ENCODE data around the gene FCN3. TPM values are rescaled to one million over a fixed set of nuclear protein-coding genes. Genes with fewer than 3 reads are reported as not detected.
A peak's percentile ranks its signal among the peaks of the same experiment; 100 is the strongest.

FCN3 gene
- total and polyA plus RNA-seq, 9 of the 15 experiments (the other 6 are each of a cell fraction or from before 2014, with no cell fraction given) = 0.49 TPM; not detected in 8

DNA sequence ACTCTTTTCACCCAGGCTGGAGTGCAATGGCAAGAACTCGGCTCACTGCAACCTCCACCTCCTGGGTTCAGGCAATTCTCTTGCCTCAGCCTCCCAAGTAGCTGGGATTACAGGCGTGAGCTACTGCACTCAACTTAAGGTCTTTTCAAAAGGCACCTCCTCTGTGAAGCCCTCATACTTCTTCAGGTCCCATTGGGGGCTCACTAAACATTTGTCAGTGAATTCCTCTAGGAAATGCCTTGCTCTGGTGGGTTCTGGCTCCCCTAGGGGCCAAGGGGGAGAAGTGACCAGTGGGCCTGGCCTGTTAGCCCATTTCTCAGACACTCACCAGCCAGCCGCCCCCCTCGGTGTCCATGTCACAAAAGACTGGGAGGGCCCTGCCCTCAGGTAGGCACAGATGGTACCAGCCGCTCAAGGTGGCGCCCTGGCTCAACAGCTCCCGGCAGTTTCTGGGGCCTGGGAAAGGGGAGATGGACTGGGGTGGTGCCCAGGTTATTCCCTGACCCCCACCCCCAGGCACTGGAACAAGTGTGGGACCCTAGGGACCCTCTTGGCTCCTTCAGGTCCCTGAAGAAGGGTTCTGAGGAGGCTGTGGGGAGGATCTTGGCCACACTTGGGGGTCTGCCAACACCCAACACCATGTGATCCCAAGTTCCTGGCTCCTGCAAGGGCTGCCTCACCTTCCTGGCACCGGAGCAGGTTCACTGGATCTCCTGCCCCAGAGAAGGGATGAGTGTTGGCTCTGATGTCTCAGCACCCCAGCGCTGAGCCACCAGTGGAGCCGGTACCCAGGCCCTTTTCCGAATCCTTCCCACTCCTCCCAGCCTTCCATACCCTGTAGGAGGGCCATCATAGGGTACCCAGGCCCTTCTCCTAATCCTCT is 1.6 kb downstream of the FCN3 start:
- H3K36me3 ChIP-seq (ENCODE audit: control insufficient read depth, insufficient read depth, low read length) = no peaks in the 10 kb centered on the region
- H3K4me3 ChIP-seq = no peak overlapping the region
- no peaks in the 10 kb centered on the region for H3K9me3 ChIP-seq (replicated peaks; ENCODE audit: control insufficient read depth, insufficient read depth, low read depth, low read length)
- ATAC-seq (peak; percentile 87), FAIRE-seq (no peak), DNase-seq (ENCODE audit: extremely low read depth in 1 of 4, low spot score in 3 of 4) (peak; percentile 71 to 78 (median 72))
- H3K79me2 ChIP-seq (ENCODE audit: control insufficient read depth, insufficient read depth, low read length) = no peaks in the 10 kb centered on the region
- peak overlapping the region; percentile 77 for H2AFZ ChIP-seq (ENCODE audit: low read depth, low read length)
- H3K9me1 ChIP-seq (ENCODE audit: control insufficient read depth, insufficient read depth, low read length) = no peaks in the 10 kb centered on the region
- H3K4me2 ChIP-seq (ENCODE audit: insufficient read depth, low read length) = peak overlapping the region; percentile 17; the same call in 1 of the 2 replicates
- 0 out of 4 replicates have a peak overlapping the region, but pooled peaks of 1 of the 2 experiments have one; percentile 24 for H3K9ac ChIP-seq (ENCODE audit: insufficient read depth in 1 of 2, low read depth in 2 of 2, low read length in 2 of 2)
- H3K27ac ChIP-seq (ENCODE audit: extremely low read depth, low read depth, low read length) = no peak overlapping the region
- no peaks in the 10 kb centered on the region for H3K27me3 ChIP-seq (ENCODE audit: control insufficient read depth in 2 of 2, insufficient read depth in 2 of 2, low read length in 2 of 2)
- ChIA-PET POLR2A (interaction anchor here (0.6 to 0.8 kb wide), 2 partner anchors 10 to 333 kb away, joined by 3 to 4 read pairs; partner anchors contain the start of gene CD164L2), CTCF (ENCODE audit: low intra/inter-chr PET ratio) (interaction anchor here (0.6 to 1.5 kb wide), 3 partner anchors 40 to 111 kb away, joined by 3 to 7 read pairs (median 5); no protein-coding TSS in a partner anchor)
- peaks cover 7 to 26% of the 10 kb centered on the region in 2 experiments; a peak in 4 of 5 replicates for H3K4me1 ChIP-seq (replicated peaks in 1 of 2; ENCODE audit: control insufficient read depth in 2 of 2, insufficient read depth in 2 of 2, low read length in 2 of 2)
- intact Hi-C loops (cut with micrococcal nuclease) = loop anchor here (1.0 to 5.0 kb wide), 2 partner anchors 41 to 71 kb away; no protein-coding TSS in a partner anchor
- no TSS peak for BruUV-seq (replicated peaks)
- no peaks in the 10 kb centered on the region for H4K20me1 ChIP-seq (replicated peaks; ENCODE audit: control insufficient read depth, insufficient read depth, low read length)
- WGBS (ENCODE audit: insufficient coverage, low coverage, missing lambda C conversion rate) = 56% methylated on average over 9 of the region's 11 CpGs
- in situ Hi-C loops (cut with MboI) = no loop called here
- no peak for TF ChIP-seq KLF16 (IDR thresholded peaks at IDR 0.05)
- TF ChIP-seq EZH2 (IDR thresholded peaks at IDR 0.05; ENCODE audit: borderline replicate concordance, low read depth, low read length) = no peak
- TF ChIP-seq, protein P1, sequence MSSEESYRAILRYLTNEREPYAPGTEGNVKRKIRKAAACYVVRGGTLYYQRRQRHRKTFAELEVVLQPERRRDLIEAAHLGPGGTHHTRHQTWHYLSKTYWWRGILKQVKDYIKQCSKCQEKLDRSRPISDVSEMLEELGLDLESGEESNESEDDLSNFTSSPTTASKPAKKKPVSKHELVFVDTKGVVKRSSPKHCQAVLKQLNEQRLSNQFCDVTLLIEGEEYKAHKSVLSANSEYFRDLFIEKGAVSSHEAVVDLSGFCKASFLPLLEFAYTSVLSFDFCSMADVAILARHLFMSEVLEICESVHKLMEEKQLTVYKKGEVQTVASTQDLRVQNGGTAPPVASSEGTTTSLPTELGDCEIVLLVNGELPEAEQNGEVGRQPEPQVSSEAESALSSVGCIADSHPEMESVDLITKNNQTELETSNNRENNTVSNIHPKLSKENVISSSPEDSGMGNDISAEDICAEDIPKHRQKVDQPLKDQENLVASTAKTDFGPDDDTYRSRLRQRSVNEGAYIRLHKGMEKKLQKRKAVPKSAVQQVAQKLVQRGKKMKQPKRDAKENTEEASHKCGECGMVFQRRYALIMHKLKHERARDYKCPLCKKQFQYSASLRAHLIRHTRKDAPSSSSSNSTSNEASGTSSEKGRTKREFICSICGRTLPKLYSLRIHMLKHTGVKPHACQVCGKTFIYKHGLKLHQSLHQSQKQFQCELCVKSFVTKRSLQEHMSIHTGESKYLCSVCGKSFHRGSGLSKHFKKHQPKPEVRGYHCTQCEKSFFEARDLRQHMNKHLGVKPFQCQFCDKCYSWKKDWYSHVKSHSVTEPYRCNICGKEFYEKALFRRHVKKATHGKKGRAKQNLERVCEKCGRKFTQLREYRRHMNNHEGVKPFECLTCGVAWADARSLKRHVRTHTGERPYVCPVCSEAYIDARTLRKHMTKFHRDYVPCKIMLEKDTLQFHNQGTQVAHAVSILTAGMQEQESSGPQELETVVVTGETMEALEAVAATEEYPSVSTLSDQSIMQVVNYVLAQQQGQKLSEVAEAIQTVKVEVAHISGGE (CRISPR knock-in tag; IDR thresholded peaks at IDR 0.05) = 0 out of 6 replicates have a peak, but pooled peaks of 1 of the 3 experiments have one; percentile 13
- no peak for TF ChIP-seq ZBTB34 (CRISPR knock-in tag; IDR thresholded peaks at IDR 0.05)
- TF ChIP-seq TAF1 (IDR thresholded peaks at IDR 0.05; ENCODE audit: control insufficient read depth, extremely low read depth, insufficient read depth, low read length, severe bottlenecking) = no peak
- TF ChIP-seq ZFP36 (IDR thresholded peaks at IDR 0.05; ENCODE audit: low read depth, low read length, partially characterized antibody) = peak; percentile 91
- no peak for TF ChIP-seq ZNF740 (CRISPR knock-in tag; IDR thresholded peaks at IDR 0.05)
- no peak for TF ChIP-seq ZNF740 (tag; IDR thresholded peaks at IDR 0.05)
- 0 out of 2 replicates have a peak, but pooled peaks have one; percentile 11 for TF ChIP-seq SMC3 (conservative IDR thresholded peaks at IDR 0.05; ENCODE audit: insufficient read depth, low read depth, low read length)
- TF ChIP-seq, protein P2, sequence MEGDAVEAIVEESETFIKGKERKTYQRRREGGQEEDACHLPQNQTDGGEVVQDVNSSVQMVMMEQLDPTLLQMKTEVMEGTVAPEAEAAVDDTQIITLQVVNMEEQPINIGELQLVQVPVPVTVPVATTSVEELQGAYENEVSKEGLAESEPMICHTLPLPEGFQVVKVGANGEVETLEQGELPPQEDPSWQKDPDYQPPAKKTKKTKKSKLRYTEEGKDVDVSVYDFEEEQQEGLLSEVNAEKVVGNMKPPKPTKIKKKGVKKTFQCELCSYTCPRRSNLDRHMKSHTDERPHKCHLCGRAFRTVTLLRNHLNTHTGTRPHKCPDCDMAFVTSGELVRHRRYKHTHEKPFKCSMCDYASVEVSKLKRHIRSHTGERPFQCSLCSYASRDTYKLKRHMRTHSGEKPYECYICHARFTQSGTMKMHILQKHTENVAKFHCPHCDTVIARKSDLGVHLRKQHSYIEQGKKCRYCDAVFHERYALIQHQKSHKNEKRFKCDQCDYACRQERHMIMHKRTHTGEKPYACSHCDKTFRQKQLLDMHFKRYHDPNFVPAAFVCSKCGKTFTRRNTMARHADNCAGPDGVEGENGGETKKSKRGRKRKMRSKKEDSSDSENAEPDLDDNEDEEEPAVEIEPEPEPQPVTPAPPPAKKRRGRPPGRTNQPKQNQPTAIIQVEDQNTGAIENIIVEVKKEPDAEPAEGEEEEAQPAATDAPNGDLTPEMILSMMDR (IDR thresholded peaks at IDR 0.05 in 2 of 3, conservative IDR thresholded peaks at IDR 0.05 in 1 of 3; ENCODE audit: insufficient read depth in 2 of 3, low read depth in 1 of 3, low read length in 3 of 3) = peak; percentile 60 to 81 (median 77)
